GM21786 (cell line): Measurements from ENCODE around the gene UPK1B.

Experiments used
- ATAC-seq: cut with Tn5 transposase; IDR thresholded peaks from one replicate; pipeline ENCODE4 v1.9.1; 2021; ENCODE audit not compliant: unreplicated experiment

Gene UPK1B

GRCh38 chr3:119175872-119176756, 2.7 kb downstream of the UPK1B start:
- no peak for ATAC-seq

DNA sequence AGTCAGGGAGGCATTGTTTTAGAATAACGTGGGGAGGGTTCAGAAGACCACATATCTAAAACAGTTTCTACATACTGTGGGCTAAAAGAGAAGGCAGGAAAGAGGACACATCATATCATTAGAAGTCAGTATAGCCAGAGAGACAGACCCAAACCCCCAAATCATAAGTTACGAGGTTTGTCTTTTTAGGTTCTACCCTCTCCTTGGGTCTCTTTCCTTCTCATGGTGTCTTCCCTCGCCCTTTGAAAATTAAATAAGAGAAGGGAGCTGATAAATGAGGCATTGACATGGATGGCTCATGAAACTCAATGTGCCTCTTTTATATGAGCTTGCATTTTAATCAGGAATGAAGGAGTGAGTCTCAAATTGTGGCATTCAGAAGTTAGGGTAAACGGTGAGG, 3.4 kb downstream of the UPK1B start:
- no peak for ATAC-seq

DNA sequence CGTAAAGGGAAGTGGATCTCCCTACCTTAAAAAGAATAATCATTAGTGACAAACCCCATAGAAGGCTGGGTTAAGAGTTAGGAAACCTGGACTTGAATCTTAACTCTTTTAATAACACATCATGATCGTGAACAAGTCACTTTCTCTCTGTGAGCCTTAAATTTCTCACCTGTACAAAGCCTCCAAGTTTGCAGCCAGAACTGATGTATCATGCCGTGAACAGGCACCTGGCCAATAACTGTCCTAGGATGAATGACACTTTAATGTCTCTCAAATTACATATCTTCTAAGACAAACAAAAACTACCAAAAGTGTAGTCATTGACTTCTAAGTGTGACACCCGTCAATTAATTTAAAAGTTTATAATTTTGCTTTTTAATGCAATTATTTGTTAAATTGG, 3.9 kb downstream of the UPK1B start:
- no peak for ATAC-seq

- ATAC-seq, result no peak
Observed at GRCh38 chr3:119181765-119182164, 8.4 kb downstream of the UPK1B start.

- ATAC-seq, result no peak
Observed at GRCh38 chr3:119184111-119184510, 10.7 kb downstream of the UPK1B start.

DNA sequence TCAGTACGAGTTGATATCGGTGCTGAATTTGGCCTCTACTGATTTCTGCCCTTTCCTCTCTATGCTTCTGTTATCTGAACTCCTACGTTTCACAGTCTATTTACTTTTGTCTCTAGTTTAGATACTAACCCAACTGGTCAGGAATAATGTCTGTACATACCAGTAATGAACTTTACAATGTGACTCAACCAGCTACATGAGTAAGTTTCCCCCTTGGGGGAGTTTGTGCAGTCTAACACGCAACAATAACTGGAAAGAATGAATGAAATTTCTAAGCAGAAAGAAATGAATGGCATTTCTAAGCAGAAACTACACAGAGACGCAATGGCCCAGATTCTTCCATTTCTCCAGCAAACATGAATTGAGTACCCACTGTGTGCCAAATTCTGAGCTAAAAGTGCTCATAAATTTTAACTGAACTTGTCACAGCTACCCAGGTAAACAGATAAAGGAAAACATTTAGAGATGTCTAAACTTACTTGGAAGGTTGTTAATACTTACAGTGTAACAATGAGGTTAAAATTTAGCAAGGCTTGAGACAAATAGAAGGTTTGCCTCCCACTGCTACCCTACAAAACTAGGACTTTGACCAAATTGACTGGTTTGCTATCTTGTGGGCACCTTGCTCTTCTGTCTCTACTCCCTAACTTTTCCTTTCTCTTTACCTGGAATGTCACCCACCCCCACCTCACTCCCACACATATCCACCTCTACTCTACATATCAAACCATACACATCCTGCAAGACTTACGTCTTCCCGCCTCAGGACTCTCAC, 11.6 kb downstream of the UPK1B start:
- ATAC-seq, result no peak

- ATAC-seq, result no peak
Observed at GRCh38 chr3:119187266-119187665, 13.9 kb downstream of the UPK1B start.

DNA sequence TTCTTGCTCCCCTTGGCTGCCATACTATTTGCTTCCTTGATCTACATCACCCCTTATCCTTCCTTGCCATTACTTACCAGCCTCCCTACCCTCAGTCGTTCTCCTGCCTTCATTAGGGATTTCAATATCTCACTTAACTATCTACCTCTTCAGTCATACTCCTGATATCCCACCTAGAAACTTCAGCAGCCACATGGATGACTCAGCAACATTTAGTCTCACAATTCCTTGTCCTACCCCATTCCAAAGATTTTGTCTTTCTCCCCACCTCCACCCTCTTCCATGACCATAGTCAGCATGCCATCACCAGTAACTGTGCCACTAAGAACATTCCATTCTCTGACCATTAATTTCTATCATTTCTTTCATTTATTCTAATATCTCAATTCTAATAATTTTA, 18.4 kb downstream of the UPK1B start:
- no peak for ATAC-seq

DNA sequence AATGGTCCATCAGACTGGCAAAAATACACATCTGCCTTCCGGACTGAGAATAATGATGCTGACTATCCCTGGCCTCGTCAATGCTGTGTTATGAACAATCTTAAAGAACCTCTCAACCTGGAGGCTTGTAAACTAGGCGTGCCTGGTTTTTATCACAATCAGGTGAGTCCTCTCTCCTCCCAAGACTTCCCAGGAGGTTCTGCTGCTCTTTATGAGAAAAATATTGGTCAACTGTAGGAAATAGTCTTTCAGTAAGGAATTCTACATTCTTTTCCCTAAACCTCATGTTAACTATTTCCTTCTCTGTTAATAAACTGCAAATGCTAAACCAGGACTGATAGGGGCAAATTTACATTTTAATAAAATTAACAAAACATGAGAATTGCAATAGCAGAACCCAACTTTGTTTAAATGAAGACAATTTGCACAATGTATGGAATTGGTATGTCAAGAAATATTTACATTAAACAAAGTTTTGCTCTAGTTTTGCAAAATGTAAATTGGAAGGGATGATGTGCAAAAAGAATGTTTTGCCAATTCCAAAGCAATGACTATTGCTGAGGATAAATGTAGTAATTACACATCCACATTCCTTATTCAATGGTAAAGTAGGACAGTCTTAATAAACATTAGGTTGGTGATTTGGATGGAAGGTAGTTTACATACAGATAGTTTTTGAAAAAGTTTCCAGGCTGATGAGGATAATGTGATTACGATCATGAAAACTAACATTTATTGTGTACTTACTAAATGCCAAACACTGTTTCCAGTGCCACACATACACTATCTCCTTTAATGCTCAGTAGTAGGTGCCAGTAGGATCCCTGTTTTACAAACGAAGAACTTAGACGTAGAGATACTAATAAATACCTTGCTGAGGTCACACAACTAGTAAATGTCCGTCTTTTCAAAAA, 21.1 kb downstream of the UPK1B start:
- ATAC-seq, result no peak

DNA sequence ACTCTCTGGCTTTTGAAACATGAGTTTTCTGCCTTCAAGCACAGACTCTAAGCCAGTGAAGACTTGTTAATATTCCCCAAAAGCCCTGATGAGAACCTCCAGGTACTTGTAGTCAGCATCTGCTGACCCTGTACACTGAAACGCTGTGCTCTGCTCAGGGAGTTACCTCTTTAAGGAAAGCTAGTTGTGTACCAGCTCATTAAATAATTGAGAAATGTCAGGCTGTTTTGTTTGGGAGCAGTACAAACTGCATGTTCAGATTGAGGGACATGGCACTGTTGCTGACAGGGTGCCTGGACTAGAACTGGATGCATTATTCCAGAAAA, 21.7 kb downstream of the UPK1B start:
- no peak for ATAC-seq

DNA sequence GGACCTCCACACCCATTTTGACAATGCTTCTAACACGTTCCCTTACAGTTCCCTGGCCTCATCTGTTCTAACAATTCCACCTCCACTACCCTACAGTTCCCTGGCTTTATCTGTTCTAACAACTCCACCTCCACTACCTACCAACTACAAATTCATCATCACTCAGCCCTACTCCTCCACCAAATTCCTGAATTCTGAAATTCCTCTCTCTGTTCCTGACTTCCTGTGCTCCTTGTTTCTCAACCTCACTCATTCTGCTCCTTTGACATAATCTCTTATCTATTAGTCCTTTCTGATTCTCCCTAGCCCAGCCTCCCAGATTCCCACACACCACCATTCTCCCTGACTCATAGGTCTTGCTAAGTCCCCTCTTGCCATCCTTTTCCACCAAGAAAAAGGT, 22.5 kb downstream of the UPK1B start:
- ATAC-seq, result no peak

- no peak for ATAC-seq
Observed at GRCh38 chr3:119205209-119205608, 31.8 kb downstream of the UPK1B start.

- ATAC-seq, result no peak
Observed at GRCh38 chr3:119205685-119206084, 32.3 kb downstream of the UPK1B start.

- ATAC-seq, result no peak
Observed at GRCh38 chr3:119206611-119207511, 33.5 kb downstream of the UPK1B start.

GRCh38 chr3:119207512-119207875, 34.1 kb downstream of the UPK1B start:
- no peak for ATAC-seq

DNA sequence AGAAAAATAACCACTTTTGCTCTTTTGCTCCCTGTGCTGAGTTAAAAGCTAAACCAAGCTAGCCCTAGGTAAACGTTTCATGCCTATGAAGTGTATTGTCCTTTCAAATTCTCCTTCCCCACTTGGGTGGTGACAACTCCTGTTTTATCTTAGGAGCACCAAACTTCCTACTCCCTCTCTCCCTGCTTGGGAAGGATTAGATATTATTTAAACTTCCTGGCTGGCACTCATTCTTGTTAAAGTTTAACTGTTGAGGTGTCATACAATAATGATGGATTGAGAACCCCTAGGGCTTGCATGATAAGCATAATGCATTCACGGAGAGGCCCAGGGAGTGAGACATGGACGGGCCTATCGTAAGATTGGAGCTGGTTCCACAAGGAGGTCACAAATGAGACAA, 37.8 kb downstream of the UPK1B start:
- no peak for ATAC-seq

GRCh38 chr3:119211803-119212202, 38.4 kb downstream of the UPK1B start:
- ATAC-seq, result no peak

GRCh38 chr3:119219069-119219468, 45.7 kb downstream of the UPK1B start:
- ATAC-seq, result peak; percentile 99

GRCh38 chr3:119220198-119220597, 46.8 kb downstream of the UPK1B start:
- ATAC-seq, result no peak

DNA sequence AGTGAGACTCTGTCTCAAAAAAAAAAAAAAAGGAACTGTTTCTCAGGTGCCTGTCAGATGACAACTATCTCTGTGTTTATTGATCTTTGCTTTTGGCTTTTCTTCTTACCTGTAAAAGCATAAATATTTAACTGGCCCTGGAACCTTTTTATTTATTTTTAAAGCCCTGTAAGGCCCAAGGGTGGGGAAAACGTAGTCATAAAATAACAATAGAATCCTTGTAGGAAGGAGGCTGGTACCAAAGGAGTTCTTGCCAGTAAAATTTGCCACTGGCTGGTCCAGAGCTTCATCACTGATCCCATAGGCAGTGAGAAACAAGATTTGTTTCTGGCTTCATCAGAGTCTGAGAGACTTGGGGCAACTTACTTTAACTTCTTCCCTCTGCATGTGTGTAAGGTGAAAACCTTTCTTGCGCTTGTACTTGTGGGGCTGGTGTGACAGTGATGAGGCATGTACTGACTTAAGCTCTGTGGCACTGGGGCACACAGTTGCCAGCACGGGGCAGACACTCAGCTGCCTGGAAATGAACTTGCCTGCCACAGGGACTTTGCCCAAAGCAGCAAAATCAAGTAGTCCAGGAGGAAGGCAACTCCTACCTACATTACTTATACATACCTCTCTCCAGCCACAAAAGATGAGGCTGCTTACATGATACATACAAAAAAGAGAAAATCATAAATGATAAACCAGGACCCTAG, 47.7 kb downstream of the UPK1B start:
- no peak for ATAC-seq
